Activated CD4-positive, alpha-beta T cell treated with anti-CD3 and anti-CD28 coated beads, Interleukin-2, amount 10 ng/mL, durations not matched to agents 7 days and 5 days (primary cell): ENCODE measurements around the gene GALNT3. TPM values are rescaled to one million over a fixed set of nuclear protein-coding genes. Genes with fewer than 3 reads are reported as not detected.

Source experiments
- CTCF ChIA-PET: fragments of 350-600 bp; sonication (Branson Sonifier 250); formaldehyde crosslinking; loops from one replicate; lab custom pipeline; 2021; ENCODE audit warnings: antibody characterized with exemption; lab: Charles Lee
- POLR2A ChIA-PET: fragments of 350-600 bp; sonication (Branson Sonifier 250); formaldehyde crosslinking; loops from one replicate; lab custom pipeline; 2021; ENCODE audit warnings: antibody characterized with exemption; lab: Charles Lee
- DNase-seq: peaks from one replicate; pipeline ENCODE4 v3.0.0-alpha.2; 2020
- H3K27ac Mint-ChIP-seq: one replicate; pipeline ENCODE4 v1.8.0; 2021; ENCODE audit warnings: mild to moderate bottlenecking, moderate library complexity, mixed read lengths
- H3K27me3 Mint-ChIP-seq: one replicate; pipeline ENCODE4 v1.8.0; 2021; ENCODE audit warnings: mixed read lengths
- H3K36me3 Mint-ChIP-seq: one replicate; pipeline ENCODE4 v1.8.0; 2021; ENCODE audit warnings: low read depth, mixed read lengths
- H3K4me1 Mint-ChIP-seq: one replicate; pipeline ENCODE4 v1.8.0; 2021; ENCODE audit warnings: mixed read lengths
- H3K4me3 Mint-ChIP-seq: one replicate; pipeline ENCODE4 v1.8.0; 2021; ENCODE audit warnings: mild to moderate bottlenecking, moderate library complexity, mixed read lengths
- H3K9me3 Mint-ChIP-seq: one replicate; pipeline ENCODE4 v1.8.0; 2021; ENCODE audit warnings: mixed read lengths
- total RNA-seq, 2 experiments: library from RNA; stranded (reverse); gene quantifications; one replicate each; pipeline ENCODE4 v1.2.3, GENCODE V29; 2021

GALNT3 gene
- total RNA-seq, 2 experiments from 2014 or later: 9.0 to 9.9 TPM

GRCh38 chr2:165793161-165793778 lies 777 bp downstream of the GALNT3 start:
- ChIA-PET POLR2A (no interaction called here), CTCF (interaction anchor here (1.5 kb wide), 1 partner anchor 10 kb away, joined by 5 read pairs; no protein-coding TSS in a partner anchor)
- DNase-seq: peak; percentile 14
- H3K27ac Mint-ChIP-seq: peak overlapping the region; percentile 87
- H3K36me3 Mint-ChIP-seq: peaks cover 16% of the 10 kb centered on the region
- peaks cover 43% of the 10 kb centered on the region for H3K4me1 Mint-ChIP-seq
- H3K9me3 Mint-ChIP-seq: no peaks in the 10 kb centered on the region
- peak overlapping the region; percentile 81 for H3K4me3 Mint-ChIP-seq
- H3K27me3 Mint-ChIP-seq: peaks cover 15% of the 10 kb centered on the region

- H3K27ac Mint-ChIP-seq: no peak overlapping the region
- no peaks in the 10 kb centered on the region for H3K9me3 Mint-ChIP-seq
- no peak overlapping the region for H3K4me3 Mint-ChIP-seq
- POLR2A ChIA-PET: no interaction called here
- H3K4me1 Mint-ChIP-seq: peaks cover 40% of the 10 kb centered on the region
- DNase-seq: no peak
- CTCF ChIA-PET: no interaction called here
- peaks cover 17% of the 10 kb centered on the region for H3K36me3 Mint-ChIP-seq
- H3K27me3 Mint-ChIP-seq: peaks cover 10% of the 10 kb centered on the region
These were observed 2.0 kb downstream of the GALNT3 start for GRCh38 chr2:165792104-165792454.

- peaks cover 17% of the 10 kb centered on the region for H3K36me3 Mint-ChIP-seq
- ChIA-PET CTCF (interaction anchor here (1.4 kb wide), 1 partner anchor 13 kb away, joined by 3 read pairs; no protein-coding TSS in a partner anchor), POLR2A (interaction anchor here (0.6 kb wide), 1 partner anchor 26 kb away, joined by 5 read pairs; no protein-coding TSS in a partner anchor)
- H3K4me1 Mint-ChIP-seq: peaks cover 36% of the 10 kb centered on the region
- H3K27me3 Mint-ChIP-seq: peaks cover 6% of the 10 kb centered on the region
- DNase-seq: no peak
- no peak overlapping the region for H3K4me3 Mint-ChIP-seq
- H3K27ac Mint-ChIP-seq: no peak overlapping the region
- no peaks in the 10 kb centered on the region for H3K9me3 Mint-ChIP-seq
These were observed 2.5 kb downstream of the GALNT3 start for GRCh38 chr2:165791421-165792103.

DNA sequence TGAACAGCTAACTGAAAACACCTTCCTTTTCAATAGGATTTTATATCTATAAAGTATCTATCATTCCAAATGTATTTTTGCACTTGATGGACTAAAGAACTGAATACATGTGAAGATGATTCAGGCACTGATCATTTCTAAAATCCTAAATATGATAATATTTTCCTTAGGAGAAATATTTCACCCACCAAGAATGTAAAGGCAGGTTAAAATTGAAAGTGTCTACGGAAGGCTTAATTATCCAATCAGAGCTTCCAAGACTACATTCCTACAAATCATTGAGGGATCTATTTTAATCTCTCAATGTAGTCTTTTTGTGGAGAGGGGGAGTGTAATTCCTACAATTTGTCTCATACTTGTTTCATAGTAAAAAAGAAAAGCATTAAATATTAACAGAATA lies 3.6 kb downstream of the GALNT3 start:
- Mint-ChIP-seq H3K27me3 (peaks cover 6% of the 10 kb centered on the region), H3K4me3 (no peak overlapping the region), H3K36me3 (peaks cover 16% of the 10 kb centered on the region), H3K27ac (no peak overlapping the region), H3K4me1 (peaks cover 28% of the 10 kb centered on the region), H3K9me3 (no peaks in the 10 kb centered on the region)
- no peak for DNase-seq
- ChIA-PET POLR2A (interaction anchor here (0.6 kb wide), 1 partner anchor 25 kb away, joined by 5 read pairs; no protein-coding TSS in a partner anchor), CTCF (interaction anchor here (1.4 kb wide), 1 partner anchor 12 kb away, joined by 3 read pairs; no protein-coding TSS in a partner anchor)

DNA sequence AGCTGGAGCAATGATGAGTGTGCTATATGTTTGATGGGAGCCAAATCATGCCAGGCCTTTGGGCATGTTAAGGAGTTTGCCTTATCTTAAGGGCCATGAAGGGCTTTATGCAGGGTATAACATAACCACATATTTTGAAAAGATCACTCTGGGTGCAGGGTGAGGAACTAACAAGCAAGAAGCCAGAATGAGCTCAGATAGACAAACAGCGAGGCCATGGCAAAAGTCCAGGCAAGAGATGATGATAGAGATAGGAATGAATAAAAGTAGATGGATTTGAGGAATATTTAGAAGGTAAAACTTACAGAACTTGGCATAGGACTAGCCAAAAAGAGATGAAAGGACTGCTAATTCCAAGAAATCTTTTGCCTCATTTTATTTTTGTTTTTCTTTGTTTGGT lies 6.7 kb downstream of the GALNT3 start:
- Mint-ChIP-seq H3K27ac (no peak overlapping the region), H3K4me3 (no peak overlapping the region), H3K27me3 (peaks cover 5% of the 10 kb centered on the region), H3K36me3 (peaks cover 17% of the 10 kb centered on the region), H3K4me1 (peaks cover 10% of the 10 kb centered on the region), H3K9me3 (no peaks in the 10 kb centered on the region)
- CTCF ChIA-PET: interaction anchor here (0.8 kb wide), 1 partner anchor 9 kb away, joined by 3 read pairs; no protein-coding TSS in a partner anchor
- DNase-seq: no peak
- POLR2A ChIA-PET: no interaction called here

GRCh38 chr2:165779706-165780105 lies 14.3 kb downstream of the GALNT3 start:
- Mint-ChIP-seq H3K9me3 (peaks cover 10% of the 10 kb centered on the region), H3K27ac (no peak overlapping the region), H3K27me3 (peaks cover 3% of the 10 kb centered on the region), H3K4me3 (no peak overlapping the region), H3K4me1 (peaks cover 15% of the 10 kb centered on the region), H3K36me3 (peaks cover 24% of the 10 kb centered on the region)
- no peak for DNase-seq
- ChIA-PET POLR2A (no interaction called here), CTCF (no interaction called here)

DNA sequence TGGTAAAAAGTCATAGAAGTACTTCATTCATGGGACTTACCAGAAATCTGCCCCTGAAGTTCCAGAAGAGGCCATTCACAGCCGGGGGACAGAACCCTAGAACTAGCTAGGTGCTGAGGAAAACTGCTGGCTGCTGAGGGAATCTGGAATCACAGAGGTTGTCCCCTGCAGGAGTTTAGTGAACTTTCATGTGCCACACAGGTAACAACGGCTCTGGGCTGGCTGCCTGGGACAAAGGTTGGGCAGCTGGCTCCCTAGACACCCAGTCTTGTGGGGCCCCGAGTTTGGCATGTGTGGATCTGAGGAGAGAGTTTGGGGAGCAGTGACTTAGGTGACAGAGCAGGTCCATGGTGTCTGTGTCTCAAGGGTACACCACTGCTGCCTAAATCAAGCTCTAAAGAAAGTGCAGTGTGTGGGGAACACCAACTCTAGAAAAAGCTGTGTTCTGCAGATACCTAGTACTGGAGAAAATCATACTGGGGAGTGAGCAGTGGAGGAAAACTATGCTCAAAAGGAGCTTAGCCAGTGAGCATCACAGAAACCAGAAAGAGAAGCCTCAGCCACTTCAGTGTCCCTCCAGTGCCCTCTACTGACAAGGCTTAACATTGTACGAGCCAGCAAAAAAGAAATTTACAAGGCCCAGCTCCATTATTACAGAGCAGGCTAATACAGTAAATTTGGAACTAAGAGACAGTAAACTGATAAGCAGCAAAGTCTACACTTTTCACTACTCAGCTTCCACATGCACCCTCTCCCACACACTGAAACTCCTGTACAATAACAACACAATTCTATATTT lies 15.2 kb downstream of the GALNT3 start:
- peaks cover 28% of the 10 kb centered on the region for H3K36me3 Mint-ChIP-seq
- DNase-seq: no peak
- ChIA-PET CTCF (interaction anchor here (0.7 to 1.6 kb wide), 4 partner anchors 9 to 95 kb away, joined by 3 to 5 read pairs (median 4); no protein-coding TSS in a partner anchor), POLR2A (no interaction called here)
- peaks cover 15% of the 10 kb centered on the region for H3K4me1 Mint-ChIP-seq
- peaks cover 10% of the 10 kb centered on the region for H3K9me3 Mint-ChIP-seq
- peaks cover 3% of the 10 kb centered on the region for H3K27me3 Mint-ChIP-seq
- no peak overlapping the region for H3K4me3 Mint-ChIP-seq
- no peak overlapping the region for H3K27ac Mint-ChIP-seq

DNA sequence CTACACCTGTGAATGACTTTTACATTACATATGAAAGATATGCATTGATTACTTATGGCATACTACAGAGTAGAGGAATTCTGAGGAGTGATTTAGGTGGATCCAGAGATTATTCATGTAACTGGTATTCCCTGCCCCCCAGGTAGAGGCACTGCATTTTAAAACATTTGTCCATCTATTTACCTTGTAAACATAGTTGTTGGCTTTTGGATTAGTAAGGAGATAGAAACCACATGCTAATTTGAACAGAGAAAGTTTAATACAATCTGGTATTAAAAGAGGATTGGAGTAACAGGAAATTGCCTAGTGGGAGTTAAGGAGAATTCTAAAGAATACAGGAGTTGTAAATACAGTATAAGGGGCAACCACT lies 15.9 kb downstream of the GALNT3 start:
- H3K27ac Mint-ChIP-seq: no peak overlapping the region
- H3K4me3 Mint-ChIP-seq: no peak overlapping the region
- ChIA-PET POLR2A (no interaction called here), CTCF (interaction anchor here (0.6 to 1.6 kb wide), 4 partner anchors 8 to 18 kb away, joined by 3 to 5 read pairs (median 4); no protein-coding TSS in a partner anchor)
- peaks cover 10% of the 10 kb centered on the region for H3K9me3 Mint-ChIP-seq
- DNase-seq: no peak
- peaks cover 31% of the 10 kb centered on the region for H3K36me3 Mint-ChIP-seq
- H3K4me1 Mint-ChIP-seq: peaks cover 15% of the 10 kb centered on the region
- H3K27me3 Mint-ChIP-seq: peaks cover 3% of the 10 kb centered on the region

DNA sequence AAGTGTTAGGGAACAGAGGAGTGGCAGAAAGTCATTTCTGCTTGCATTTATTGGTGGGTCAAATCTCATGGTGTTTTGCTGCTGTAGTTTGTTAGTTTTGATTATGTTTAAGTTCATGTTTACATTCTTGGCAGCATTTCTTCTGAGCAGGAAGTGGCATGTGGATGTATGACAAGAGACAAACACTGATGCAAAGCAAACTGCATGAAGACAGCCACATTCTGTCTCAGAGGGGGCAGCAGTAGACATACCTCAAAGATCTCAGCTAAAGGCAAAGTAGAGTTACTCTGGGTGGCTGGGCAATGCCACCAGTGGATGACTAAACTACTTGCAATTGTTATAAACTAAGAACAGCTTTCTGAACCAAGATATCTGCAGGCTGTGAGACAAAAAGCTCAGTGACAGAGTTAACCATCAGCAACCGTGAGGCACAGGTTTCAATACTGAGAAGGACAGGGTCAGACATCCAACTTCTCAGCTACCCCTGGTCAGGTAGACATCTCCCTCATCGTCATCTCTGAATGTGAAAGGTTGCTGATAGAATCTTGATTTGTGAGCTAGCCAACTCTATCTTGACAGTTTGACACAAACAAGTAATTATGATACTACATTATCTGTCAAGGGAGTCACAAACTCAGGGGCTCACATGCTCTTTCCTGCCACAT lies 16.4 kb downstream of the GALNT3 start:
- CTCF ChIA-PET: interaction anchor here (0.6 to 1.6 kb wide), 3 partner anchors 10 to 18 kb away, joined by 3 to 4 read pairs (median 3); no protein-coding TSS in a partner anchor

DNA sequence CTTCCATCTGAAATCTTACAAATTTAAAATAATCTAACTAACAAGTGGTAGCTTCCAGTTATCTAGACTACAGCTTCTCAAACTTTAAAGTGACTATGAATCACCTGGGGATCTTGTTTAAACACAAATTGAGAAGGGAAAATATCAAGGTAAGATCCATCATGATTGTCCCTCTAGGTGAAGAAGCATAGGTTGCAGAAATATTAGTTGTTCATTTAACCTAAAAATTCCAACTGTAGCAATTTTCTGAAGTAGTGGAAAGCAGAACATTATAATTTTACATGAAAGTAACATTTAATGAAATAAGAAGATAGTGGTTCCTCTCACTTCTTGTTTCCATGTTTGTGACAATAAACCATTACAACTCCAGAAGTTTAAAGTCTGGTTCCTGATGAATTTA lies 17.3 kb downstream of the GALNT3 start:
- no peak overlapping the region for H3K27ac Mint-ChIP-seq
- no peak for DNase-seq
- H3K27me3 Mint-ChIP-seq: peaks cover 3% of the 10 kb centered on the region
- H3K36me3 Mint-ChIP-seq: peaks cover 37% of the 10 kb centered on the region
- H3K4me1 Mint-ChIP-seq: peaks cover 15% of the 10 kb centered on the region
- POLR2A ChIA-PET: no interaction called here
- no peak overlapping the region for H3K4me3 Mint-ChIP-seq
- peaks cover 10% of the 10 kb centered on the region for H3K9me3 Mint-ChIP-seq
- CTCF ChIA-PET: no interaction called here

More for the DNA sequence above, 16.4 kb downstream of the GALNT3 start:
- DNase-seq: peak; percentile 10
- Mint-ChIP-seq H3K4me1 (peaks cover 15% of the 10 kb centered on the region), H3K36me3 (peaks cover 34% of the 10 kb centered on the region), H3K4me3 (no peak overlapping the region), H3K27ac (peak overlapping the region; percentile 48), H3K9me3 (peaks cover 10% of the 10 kb centered on the region), H3K27me3 (peaks cover 3% of the 10 kb centered on the region)
- POLR2A ChIA-PET: no interaction called here

GRCh38 chr2:165776013-165776412 lies 18.0 kb downstream of the GALNT3 start:
- POLR2A ChIA-PET: no interaction called here
- H3K27me3 Mint-ChIP-seq: peaks cover 3% of the 10 kb centered on the region
- H3K36me3 Mint-ChIP-seq: peaks cover 36% of the 10 kb centered on the region
- H3K27ac Mint-ChIP-seq: no peak overlapping the region
- no peak overlapping the region for H3K4me3 Mint-ChIP-seq
- CTCF ChIA-PET: interaction anchor here (1.3 kb wide), 1 partner anchor 15 kb away, joined by 4 read pairs; no protein-coding TSS in a partner anchor
- H3K9me3 Mint-ChIP-seq: peaks cover 10% of the 10 kb centered on the region
- H3K4me1 Mint-ChIP-seq: peaks cover 15% of the 10 kb centered on the region
- no peak for DNase-seq

DNA sequence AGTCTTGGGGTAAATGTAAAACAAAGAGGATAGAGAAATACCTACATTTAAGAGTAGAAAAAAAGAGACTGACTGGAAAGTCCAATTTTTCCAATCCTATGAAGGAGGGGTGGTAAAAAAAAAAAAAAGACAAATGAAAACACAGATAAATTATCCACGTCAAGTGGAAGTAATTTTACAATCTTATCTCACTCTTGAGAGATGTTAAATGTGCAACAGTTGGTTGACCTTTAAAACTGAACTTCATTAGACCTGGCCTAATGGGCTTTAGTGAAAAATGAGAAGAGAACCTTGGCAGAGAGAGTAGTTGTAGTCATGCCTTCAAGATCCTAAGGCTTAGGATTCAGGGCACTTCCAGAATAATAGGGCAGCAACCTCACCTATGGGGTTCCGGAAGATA lies 20.4 kb downstream of the GALNT3 start:
- peaks cover 3% of the 10 kb centered on the region for H3K27me3 Mint-ChIP-seq
- ChIA-PET CTCF (no interaction called here), POLR2A (no interaction called here)
- H3K4me1 Mint-ChIP-seq: peaks cover 15% of the 10 kb centered on the region
- H3K27ac Mint-ChIP-seq: no peak overlapping the region
- H3K4me3 Mint-ChIP-seq: no peak overlapping the region
- H3K9me3 Mint-ChIP-seq: no peaks in the 10 kb centered on the region
- H3K36me3 Mint-ChIP-seq: peaks cover 20% of the 10 kb centered on the region
- no peak for DNase-seq
